ENCODE measurements around the gene CLPTM1L. TPM values are rescaled to one million over a fixed set of nuclear protein-coding genes. Genes with fewer than 3 reads are reported as not detected.

The CLPTM1L gene
- total RNA-seq, 4 donors from 2014 or later, result 92.3 to 132 (median 108) TPM

- TF ChIP-seq, protein P1, sequence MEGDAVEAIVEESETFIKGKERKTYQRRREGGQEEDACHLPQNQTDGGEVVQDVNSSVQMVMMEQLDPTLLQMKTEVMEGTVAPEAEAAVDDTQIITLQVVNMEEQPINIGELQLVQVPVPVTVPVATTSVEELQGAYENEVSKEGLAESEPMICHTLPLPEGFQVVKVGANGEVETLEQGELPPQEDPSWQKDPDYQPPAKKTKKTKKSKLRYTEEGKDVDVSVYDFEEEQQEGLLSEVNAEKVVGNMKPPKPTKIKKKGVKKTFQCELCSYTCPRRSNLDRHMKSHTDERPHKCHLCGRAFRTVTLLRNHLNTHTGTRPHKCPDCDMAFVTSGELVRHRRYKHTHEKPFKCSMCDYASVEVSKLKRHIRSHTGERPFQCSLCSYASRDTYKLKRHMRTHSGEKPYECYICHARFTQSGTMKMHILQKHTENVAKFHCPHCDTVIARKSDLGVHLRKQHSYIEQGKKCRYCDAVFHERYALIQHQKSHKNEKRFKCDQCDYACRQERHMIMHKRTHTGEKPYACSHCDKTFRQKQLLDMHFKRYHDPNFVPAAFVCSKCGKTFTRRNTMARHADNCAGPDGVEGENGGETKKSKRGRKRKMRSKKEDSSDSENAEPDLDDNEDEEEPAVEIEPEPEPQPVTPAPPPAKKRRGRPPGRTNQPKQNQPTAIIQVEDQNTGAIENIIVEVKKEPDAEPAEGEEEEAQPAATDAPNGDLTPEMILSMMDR (IDR thresholded peaks at IDR 0.05; ENCODE audit: low read depth), result no peak
These were observed 13.2 kb upstream of the CLPTM1L start for GRCh38 chr5:1357946-1358725.

DNA sequence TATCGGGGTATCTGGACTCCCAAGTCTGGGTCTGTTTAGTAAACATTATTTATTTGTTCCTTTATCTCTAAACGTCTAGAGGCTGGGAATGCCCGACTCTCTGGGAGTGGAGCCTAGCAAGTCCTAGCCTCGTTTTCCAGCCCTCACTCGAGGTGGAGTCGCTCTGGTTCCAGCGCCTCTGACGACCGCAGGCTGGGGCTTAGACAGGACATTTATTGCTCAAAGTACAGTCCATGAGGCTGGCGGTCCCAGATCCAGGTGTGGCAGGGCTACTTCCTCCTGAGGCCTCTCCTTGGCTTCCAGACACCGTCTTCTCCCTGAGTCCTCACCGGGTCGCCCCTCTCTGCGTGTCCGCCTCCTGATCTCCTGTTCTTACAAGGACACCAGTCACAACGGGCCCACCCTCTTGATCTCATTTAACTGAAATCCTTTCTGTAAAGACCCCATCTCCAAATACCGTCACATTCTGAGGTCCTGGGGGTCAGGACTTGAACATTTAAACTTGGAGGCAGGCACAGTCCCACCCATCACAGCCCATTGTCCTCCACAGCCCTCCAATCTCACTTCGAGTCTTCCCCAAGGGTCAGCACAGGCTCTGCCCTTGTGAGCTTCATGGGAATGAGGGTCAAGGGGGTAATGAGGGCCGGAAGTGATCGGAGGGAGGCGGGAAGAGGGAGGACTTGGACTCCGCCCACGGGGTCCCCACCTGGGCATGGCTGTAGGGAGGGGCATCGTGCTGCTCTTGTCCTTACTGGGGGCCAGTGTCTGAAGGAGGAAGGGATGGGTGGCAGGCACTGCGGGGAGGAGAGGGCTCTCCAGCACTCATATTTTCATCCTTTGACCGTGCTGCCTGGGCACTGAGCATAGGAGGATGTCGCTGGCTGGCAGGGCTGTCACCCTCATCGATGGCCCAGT lies 12.2 kb upstream of the CLPTM1L start:
- TF ChIP-seq, protein P1 (IDR thresholded peaks at IDR 0.05; ENCODE audit: low read depth), result no peak

GRCh38 chr5:1354576-1354975 lies 9.7 kb upstream of the CLPTM1L start:
- TF ChIP-seq, protein P1 (IDR thresholded peaks at IDR 0.05; ENCODE audit: low read depth), result no peak

GRCh38 chr5:1352231-1353219 lies 7.6 kb upstream of the CLPTM1L start:
- TF ChIP-seq, protein P1 (IDR thresholded peaks at IDR 0.05; ENCODE audit: low read depth), result no peak

DNA sequence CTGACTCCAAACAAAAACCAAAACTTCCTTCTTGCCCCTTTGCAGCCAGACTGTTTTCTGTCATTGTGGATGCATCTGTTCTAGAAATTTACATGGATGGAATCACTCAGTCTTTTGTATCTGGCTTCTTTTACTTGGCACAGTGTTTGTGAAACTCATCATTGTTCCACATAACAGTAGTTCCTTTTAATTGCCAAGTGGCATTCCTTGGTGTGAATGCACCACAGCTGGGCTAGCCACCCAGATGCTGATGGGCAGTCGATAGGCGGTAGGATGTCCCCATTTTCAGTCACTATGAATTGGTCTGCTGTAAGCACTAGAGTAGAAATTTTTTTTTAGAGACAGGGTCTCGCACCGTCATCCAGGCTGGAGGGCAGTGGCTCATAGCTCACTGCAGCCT lies 6.3 kb upstream of the CLPTM1L start:
- TF ChIP-seq, protein P1 (IDR thresholded peaks at IDR 0.05; ENCODE audit: low read depth), result no peak

DNA sequence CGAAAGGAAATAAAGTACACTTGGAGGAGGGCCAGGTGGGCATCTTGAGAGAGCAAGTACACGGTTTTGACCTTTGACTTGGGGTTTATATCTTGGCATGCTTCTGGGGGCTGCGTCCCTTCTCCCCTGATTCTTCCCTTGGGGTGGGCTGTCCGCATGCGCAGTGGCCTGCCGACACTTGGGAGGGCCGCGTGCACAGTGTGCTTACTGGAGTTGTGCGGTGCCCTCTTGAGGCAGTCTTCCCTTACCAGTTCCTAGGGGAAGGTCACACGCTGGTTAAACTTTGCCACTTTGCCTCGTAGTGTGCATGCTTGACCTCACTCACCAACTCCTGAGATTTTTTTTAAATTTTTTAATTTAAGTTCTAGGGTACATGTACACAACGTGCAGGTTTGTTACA lies 4.3 kb upstream of the CLPTM1L start:
- TF ChIP-seq, protein P1 (IDR thresholded peaks at IDR 0.05; ENCODE audit: low read depth), result no peak
